HG02571 (cell line): ENCODE measurements around the gene LYPLAL1.

Experiments used
- ATAC-seq: cut with Tn5 transposase; IDR thresholded peaks from one replicate; pipeline ENCODE4 v1.9.1; 2021; ENCODE audit warnings: mild to moderate bottlenecking, moderate library complexity; ENCODE audit not compliant: unreplicated experiment

LYPLAL1 gene

GRCh38 chr1:219173758-219174459 is at the start of gene LYPLAL1:
LYPLAL1 (plus strand) TSS chr1:219173878; CDS start chr1:219173891, 13 bp downstream.
- ATAC-seq = peak; percentile 57

- no peak for ATAC-seq
These were observed 49.5 kb upstream of the LYPLAL1 start for GRCh38 chr1:219124163-219124562.

- ATAC-seq = no peak
These were observed 48.3 kb upstream of the LYPLAL1 start for GRCh38 chr1:219125342-219125741.

DNA sequence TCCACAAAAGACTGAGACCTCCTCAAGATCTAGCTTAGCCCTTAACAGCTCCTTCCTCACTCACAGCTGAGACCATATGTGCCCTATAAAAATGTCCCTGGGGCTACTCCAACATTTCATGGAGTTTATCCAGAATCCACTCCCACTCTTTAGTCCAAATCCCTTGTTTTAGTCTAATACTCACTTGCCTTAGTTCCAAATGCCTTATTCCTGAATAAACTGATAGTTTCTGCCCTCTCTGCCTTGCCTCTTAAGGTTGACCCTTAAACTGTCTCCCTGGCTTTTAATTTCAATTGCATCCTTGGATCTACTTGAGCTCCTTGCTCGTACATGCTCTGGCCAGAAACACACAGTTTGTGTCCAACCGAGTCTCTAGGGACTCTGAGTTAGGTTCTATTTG is 47.3 kb upstream of the LYPLAL1 start:
- no peak for ATAC-seq

DNA sequence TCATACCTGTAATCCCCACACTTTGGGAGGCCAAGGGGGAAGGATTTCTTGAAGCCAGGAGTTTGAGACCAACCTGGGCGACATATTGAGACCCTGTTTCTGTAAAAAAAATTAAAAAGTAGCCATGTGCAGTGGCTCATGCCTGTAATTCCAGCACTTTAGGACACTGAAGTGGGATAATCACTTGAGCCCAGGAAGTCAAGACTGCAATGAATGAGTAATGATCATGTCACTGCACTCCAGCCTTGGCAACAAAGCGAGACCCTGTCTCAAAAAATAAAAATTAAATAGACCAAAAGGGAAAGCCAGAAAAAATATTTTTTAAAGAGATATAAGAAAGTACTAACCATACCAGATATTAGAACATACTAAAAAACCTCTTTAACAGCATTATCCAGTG is 44.7 kb upstream of the LYPLAL1 start:
- no peak for ATAC-seq

DNA sequence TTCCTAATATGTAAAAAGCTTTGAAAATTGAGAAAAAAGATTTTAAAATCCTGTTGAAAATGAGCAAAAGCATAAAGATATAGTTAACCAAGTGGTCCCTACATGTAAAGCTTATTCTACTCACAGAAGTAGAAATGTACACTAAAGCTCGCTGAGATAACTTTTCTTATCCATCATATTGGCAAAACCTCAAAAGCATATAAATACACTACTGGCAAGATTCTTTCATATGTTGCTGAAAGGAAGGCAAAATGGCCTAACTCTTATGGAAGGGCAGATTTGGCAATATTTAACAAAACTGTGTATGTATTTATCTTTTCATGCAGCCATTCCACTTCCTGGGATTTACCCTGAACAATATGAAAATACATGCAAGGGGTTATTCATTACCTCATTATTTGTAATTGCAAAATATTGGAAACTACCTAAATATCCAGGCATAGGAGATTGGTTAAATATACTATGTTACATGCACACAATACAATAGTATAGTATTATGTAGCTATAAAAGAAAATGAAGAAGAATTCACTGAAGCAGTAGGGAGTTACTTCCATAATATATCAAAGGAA is 43.2 kb upstream of the LYPLAL1 start:
- no peak for ATAC-seq

- no peak for ATAC-seq
These were observed 40.7 kb upstream of the LYPLAL1 start for GRCh38 chr1:219132939-219133338.

GRCh38 chr1:219138747-219139146 is 34.9 kb upstream of the LYPLAL1 start:
- ATAC-seq = no peak

DNA sequence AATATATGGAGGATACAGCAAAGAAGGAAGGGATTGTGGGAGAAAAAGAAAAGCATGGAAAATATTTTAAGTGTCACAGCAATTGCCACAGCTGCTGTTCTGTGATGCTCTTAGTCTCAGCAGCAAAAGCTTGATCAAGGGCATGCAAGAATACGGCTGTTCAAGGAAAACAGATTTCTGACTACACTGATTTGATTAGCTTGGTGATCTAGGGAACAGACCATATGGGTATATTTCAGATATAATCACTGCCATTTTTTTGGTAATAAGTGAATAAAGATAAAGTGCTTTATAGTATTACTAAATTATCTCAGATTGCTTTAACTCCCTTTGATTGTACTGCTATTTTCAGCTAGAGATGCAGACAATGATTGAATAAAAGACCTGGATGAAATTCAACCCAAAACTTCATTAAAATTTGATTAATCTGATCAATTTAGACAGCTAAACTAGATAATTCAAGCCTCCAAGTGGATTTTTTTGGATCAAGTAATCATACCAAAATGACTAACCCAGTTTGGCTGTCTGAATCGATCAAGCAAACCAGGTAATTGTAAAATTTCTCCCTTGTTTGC is 33.3 kb upstream of the LYPLAL1 start:
- ATAC-seq = no peak

- no peak for ATAC-seq
These were observed 29.9 kb upstream of the LYPLAL1 start for GRCh38 chr1:219143735-219144134.

GRCh38 chr1:219144658-219145315 is 28.9 kb upstream of the LYPLAL1 start:
- no peak for ATAC-seq

- no peak for ATAC-seq
These were observed 26.1 kb upstream of the LYPLAL1 start for GRCh38 chr1:219147571-219148019.

- ATAC-seq = no peak
These were observed 24.6 kb upstream of the LYPLAL1 start for GRCh38 chr1:219149009-219149577.

DNA sequence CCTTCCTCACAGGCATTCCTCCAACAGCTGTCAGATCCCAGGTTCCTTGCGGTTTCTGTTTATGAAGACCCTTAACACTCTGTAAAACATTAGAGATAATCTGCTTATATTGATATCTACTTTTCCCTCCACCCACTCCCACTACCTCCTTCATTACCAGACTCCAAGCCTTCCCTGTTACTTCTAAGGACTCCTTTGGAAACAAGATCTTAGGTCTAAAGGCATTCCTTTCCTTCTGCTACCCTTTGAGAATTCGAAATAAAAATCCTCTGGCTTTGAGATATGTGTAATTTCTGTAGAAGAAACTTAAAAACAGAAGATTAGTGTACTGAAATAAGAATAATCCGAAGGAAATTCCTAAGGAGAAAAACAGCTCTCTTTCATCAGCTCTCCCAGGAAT is 23.7 kb upstream of the LYPLAL1 start:
- no peak for ATAC-seq

DNA sequence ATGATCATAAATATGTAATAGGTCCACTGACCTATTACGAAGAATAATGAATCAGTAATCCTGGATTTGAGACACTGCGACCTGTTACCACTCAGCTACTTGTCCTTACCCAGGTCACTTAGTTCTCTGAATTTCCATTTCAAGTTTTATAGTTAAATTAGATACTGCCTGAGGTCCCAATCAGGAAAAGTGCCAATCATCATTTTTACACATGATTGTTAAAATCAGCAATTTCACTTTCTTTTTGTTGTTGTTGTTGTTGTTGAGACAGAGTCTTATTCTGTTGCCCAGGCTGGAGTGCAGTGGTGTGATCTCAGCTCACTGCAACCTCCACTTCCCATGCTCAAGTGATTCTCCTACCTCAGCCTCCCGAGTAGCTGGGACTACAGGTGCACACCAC is 22.8 kb upstream of the LYPLAL1 start:
- ATAC-seq = no peak

- no peak for ATAC-seq
These were observed 22.2 kb upstream of the LYPLAL1 start for GRCh38 chr1:219151467-219151866.

- ATAC-seq = no peak
These were observed 20.9 kb upstream of the LYPLAL1 start for GRCh38 chr1:219152751-219153150.

DNA sequence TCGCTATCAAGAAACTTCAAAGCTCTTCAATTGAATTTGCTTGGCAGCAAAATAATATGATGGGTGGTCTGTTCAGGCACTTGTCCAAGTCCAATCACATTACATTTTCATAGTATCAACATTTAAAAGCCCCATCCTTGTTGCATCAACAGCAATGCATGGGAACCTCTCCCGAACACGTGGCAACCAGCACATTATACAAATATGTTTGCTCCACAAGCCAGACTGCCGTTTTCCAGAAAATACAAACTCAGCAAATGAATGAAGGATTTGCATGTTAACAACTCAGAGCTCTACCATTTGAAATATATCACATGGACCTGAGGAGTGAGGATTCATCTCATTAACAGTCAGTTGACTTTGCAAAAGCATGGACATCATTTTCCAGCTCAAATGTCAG is 20.0 kb upstream of the LYPLAL1 start:
- no peak for ATAC-seq

- ATAC-seq = no peak
These were observed 18.5 kb upstream of the LYPLAL1 start for GRCh38 chr1:219155135-219155534.

DNA sequence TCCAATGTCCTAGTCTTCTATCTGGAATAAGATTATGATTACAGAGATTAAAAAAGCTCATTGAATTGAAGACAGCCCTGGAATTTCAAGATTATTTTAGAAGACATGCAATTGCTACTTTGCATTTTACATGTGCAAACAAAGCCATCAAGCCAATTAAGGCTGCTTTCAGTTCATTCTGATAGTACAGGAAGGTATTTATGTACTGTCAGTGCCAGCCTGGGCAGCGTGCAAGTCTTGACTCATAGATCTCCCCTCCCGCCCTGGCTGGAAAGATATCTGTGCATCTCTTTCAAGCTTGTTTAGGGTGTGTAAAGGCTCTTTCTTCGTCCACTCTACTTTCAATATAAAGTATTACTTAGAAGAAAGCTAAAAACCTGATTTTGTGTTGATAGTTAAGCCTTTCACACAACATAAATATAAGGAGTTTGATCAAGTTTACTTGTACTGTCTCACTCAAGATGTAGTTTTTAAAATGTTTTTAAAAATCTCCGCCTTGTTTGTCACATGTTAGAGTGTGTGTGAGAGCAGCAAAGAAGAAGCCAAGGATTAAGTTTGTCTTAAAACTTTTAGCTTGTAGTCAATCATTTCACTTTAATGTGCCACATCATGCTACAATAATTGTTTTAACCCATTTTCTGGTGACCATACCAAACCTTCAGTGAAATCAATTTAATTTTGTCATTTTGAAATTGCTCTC is 13.6 kb upstream of the LYPLAL1 start:
- peak; percentile 86 for ATAC-seq

DNA sequence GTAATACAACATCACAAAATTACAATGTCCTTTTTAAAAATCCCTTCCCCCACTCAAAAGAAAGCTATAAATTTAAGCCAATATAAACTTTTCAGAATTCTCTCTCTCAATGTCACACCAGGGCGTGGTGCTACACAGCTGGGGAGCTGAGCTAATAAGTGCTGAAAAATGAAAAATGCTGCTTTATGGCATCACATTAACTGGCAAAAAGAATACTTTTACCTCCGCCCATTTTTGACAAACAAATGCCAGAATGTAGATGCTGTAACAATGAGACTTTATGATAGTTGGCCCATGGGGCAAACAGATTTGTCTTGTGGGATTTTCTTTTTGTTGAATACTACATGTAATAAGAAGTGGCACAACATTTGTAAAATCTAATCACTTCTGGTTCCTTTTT is 12.7 kb upstream of the LYPLAL1 start:
- ATAC-seq = no peak
